Measurements from ENCODE around the gene TRIM16.
"Not testable (repeated sequence)": the region's sequence is repeated elsewhere in the genome, so short reads cannot be mapped to it uniquely, and the experiment has no call there.

TRIM16 gene

DNA sequence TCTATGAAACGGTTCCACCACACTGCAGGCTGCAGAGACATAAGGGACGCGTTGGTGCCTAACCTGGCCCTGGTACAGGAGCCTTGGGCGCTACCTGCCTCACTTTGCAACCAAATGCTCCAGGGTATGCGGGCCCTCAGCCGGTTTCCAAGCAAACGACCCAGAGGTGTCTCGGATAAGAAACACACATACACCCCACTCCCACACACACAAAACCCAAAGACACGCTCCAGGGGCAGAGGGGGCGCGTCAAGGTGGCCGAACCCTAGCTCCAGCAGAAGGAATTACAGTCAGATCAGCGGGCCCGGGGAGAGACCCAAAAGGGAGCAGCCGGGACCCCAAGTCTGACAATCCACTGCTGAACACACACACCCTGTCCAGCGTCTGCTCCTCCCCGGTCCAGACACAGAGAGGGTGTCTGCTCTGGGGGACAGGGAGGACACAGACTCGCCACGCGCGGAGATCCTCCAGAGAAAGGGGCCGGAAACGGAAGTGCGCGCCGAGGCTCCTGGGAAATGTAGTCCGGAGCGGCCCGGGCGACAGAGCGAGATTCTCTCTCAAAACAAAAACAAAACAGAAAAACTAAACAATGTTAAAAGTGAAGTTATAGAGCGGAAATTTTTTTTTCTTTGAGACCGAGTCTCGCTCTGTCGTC is at the start of gene TRIM16:
TSS of gene TRIM16 (minus strand) at position 488 of the 655 bp plus-strand sequence. CDS start 32,702 bp downstream, outside the sequence.
- DNase-seq (ENCODE audit: low read depth in 2 of 2) = peak; percentile 64 to 66

DNA sequence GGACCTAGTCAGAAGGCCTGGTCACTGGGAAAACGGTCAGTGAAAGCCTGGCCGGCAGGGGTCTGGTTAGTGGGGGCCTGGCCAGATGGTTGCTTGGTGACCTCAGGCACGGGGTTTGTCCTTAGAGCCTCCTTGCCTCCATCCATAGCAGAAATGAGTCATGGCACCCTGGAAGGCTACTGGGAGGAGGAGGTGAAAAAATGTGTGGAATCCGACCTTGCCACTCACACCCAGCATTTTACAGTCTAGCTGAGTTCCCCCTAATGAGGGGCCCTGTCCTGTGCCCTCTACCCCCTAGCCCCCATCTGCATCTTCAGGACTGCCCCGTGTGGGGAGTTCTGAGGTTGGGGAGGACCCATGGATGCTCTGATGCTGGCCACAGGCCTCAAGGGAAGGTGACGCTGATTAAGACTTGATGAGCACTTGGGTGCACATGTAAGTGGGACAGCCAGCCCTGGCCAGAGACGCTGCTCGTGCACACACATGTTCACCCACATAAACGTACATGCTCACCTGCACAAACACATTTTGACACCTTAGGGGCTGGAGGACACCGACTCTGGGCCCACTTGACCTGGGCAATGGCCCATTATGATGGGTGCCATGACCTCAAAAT is 49.2 kb upstream of the TRIM16 start:
- DNase-seq (ENCODE audit: low read depth in 2 of 2) = not testable (repeated sequence)

DNA sequence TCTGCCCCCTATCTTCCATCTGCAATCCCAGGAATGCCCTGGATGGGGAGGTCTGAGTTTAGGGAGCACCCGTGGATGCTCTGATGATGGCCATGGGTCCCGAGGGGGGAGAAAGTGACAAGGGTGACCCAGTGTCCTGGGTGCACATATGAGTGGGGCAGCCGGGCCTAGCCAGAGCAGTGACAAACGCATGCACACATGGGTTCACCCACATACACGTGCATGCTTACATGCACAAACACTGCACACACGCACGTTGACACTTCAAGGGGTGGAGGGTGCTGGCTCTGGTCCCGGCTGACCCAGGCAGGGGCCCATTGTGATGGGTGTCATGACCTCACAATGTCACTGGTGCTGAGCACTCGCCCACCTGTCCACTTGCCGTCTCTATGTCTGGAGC is 47.8 kb upstream of the TRIM16 start, which contains the start of gene TBC1D26:
TSS of gene TBC1D26 (plus strand) at position 384 of the 400 bp plus-strand sequence. CDS start 3,066 bp downstream, outside the sequence.
- DNase-seq (ENCODE audit: low read depth in 2 of 2) = not testable (repeated sequence)

DNA sequence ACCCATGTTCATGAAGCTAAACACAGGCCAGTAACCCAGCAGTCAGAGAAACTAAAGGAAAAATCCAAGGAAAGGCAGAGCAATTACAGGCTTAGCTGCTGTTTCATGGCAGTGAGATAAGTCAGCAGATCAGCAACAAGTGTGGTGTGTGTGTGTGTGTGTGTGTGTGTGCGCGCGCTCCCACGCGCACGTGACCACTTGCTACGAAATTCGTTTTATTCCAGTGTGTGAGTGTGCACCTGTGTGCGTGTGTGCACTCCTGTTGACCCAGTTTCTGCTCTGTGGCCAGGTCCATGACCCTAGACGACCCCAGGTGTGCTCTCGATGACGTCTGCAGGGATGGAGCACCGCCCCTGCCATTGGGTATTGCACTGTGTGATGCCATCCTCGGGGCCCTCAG is 46.4 kb upstream of the TRIM16 start:
- not testable (repeated sequence) for DNase-seq (ENCODE audit: low read depth in 2 of 2)

DNA sequence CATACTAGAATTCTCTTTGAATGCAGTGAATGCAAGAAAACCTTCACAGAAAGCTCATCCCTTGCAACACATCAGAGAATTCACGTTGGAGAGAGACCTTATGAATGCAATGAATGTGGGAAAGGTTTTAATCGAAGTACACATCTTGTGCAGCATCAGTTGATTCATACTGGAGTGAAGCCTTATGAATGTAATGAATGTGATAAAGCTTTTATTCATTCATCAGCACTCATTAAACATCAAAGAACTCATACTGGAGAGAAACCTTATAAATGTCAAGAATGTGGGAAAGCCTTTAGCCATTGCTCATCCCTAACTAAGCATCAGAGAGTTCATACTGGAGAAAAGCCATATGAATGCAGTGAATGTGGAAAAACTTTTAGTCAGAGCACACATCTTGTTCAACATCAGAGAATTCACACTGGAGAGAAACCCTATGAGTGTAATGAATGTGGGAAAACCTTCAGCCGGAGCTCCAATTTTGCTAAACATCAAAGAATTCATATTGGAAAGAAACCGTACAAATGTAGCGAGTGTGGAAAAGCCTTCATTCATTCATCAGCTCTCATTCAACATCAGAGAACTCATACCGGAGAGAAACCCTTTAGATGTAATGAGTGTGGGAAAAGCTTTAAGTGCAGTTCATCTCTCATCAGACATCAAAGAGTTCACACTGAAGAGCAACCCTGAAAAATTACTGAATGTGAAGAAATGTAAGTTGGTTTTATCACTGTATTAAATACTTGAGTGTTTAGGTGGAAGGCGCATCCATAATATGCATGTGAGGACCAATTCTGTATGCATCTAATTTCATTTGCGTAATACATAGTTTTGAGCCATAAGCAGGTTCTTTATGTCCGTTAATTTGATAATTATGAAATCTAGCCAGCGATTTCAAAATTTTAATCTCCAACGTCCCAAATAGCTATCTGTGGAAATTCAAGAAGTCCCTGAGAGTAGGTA is 32.8 kb upstream of the TRIM16 start:
- DNase-seq (ENCODE audit: low read depth in 2 of 2) = not testable (repeated sequence)

DNA sequence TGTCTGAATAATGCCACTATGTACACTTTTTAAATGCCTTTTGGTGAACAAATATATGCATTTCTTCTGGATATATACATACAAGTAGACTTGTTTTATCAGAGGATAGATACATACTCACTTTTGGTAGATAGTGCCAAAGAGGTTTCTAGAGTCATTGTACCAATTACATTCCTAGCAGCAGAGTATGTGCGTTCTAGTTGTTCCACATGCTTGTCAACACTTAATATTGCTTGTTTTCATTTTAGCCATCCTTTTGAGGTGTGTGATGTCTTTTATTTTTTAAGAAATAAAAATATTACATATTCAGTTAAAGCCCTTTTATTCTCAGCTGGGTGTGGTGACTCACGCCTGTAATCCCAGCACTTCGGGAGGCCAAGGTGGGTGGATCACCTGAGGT is 24.8 kb upstream of the TRIM16 start:
- not testable (repeated sequence) for DNase-seq (ENCODE audit: low read depth in 2 of 2)

DNA sequence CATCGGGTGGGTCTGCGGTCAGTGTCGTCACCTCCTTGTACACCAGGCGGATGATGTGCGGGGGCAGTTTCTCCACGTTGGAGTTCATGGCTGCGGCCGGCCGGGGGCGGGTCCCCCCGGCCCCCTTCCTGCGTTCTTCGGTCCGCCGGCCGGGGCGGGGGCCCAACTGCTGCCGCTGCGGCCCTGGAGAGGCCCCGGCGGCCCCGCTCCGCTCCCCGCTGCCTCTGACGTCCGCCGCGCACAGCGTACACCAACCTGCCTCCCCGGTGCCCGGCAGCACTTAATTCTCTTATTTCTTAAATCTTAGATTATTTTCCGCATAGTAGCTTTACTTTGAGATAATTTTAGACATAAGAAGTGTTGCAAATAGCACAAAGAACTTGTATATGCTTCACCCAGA is 20.7 kb upstream of the TRIM16 start:
- not testable (repeated sequence) for DNase-seq (ENCODE audit: low read depth in 2 of 2)

DNA sequence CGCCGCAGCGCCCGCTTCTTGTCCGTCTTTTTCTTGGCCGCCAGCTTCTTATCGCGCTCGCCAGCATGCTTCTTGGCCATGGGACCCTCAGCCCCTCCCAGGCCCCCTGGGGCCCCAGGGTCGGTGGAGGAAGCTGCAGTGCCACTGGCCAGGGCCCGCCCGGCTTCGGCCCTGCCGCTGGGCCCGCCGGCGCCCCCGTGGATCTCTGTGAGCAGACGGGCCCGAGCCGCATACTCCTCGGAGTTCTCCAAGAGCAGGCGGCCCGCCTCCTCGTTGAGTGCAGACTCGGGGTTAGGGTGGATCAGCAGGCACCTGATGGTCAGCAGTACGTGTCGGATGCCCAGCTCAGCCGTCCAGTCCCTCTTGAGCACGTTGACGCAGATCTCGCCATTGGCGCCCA is 20.1 kb upstream of the TRIM16 start:
- not testable (repeated sequence) for DNase-seq (ENCODE audit: low read depth in 2 of 2)

DNA sequence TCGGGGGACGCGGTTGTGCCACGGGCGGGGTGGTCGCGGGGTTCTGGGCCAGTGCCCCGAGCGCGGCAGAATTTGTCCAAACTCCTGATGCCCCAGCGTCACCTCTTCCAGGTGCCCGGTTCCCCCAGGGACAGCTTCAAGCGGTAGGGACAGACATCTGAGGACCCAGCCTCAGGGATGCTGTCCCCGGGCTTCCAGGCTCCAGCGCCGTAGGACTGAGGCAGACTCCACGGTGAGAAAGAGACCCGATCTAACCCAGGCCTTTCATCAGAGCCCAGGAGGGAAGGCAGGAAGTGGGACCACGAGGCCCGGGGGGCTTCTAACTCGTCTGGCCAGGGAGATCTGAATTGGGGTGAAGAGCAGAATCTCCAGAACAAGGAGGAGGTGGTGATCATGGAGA is 15.8 kb upstream of the TRIM16 start:
- DNase-seq (ENCODE audit: low read depth in 2 of 2) = not testable (repeated sequence)

DNA sequence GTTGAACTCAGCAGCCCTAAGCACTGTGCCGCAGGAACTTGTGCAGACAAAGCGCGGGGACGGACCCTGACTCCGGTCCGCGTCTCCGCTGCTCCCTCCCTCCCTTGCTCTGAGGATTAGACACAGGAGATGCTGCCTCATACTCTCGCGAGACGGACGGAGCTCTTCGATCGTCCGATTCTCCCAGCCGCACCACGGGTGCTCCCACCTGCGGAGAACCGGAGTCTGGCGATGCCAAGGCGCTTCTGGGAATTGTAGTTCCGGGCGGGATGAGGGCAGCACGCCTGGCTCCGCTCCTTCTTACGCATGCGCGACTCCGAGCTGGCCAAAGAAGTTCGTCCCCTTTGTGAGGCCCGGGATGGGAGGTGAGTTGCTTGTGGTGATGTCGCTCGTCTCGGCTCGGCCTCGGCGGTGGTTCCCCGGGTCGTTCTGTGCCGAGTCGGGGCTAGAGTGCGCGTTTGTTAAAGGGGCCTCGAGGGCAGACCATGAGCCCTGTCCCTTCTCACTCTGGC is 15.4 kb upstream of the TRIM16 start, which contains the start of gene ZNF286A:
TSS of gene ZNF286A (plus strand) at position 340 of the 512 bp plus-strand sequence. CDS start 578 bp downstream, outside the sequence.
- DNase-seq (ENCODE audit: low read depth in 2 of 2) = peak; percentile 86 to 95

DNA sequence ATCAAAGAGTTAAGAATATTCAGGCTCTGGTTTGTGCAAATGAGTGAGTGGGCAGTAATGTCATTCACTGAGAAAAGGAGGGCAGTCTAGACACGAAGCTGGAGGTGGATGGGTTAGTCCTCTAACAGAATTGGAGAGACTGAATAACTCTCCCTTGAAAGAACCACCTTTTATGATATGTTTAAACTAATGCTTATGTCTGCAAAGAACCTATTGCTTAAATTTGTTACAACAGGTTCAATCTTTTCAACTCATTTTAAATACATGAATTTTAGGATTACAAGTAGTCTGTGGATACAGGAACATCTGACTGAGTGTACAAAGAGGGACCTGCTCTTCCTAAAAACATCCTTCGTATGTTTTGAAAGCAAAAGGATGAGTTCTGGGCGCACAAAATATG is 14.9 kb upstream of the TRIM16 start:
- DNase-seq (ENCODE audit: low read depth in 2 of 2) = not testable (repeated sequence)

DNA sequence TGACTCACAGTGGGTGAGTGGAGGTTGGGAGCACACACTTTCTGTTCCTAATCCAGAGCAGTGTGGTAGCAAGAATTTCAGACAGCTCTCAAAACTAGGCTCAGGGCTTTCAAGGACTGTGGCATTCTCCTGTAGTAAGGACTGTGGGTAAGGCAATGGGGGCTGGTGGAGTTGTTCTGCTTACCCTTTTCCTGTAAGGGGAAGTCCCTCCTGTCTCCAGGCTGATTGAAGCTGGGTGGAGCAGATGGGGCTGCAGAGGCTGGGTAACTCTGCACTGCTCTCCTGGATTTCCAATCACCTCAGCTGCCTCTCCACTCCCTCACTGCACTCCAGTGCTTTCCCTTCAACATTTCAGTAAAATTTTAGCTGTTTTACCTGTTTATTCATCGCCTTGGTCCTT is 3.4 kb upstream of the TRIM16 start:
- DNase-seq (ENCODE audit: low read depth in 2 of 2) = not testable (repeated sequence)

DNA sequence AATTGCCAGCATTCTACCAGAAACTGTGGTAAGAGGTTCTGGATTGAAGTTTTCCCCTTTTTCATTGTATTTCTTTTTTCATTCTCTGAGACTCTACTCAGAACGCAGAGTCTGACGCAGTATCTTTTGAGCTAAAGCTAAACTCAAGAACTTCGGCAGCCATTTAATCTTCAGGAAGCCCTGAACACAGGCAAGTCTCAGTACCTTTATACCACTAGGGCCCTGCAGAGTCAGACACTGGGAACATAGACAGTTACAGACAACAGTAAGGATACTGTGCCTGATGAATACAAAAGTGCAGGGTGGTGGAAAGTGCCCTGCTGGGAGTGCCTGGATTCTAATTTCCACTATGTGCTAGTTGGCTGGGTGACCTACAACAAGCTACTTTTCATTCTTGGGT is 976 bp downstream of the TRIM16 start:
- not testable (repeated sequence) for DNase-seq (ENCODE audit: low read depth in 2 of 2)

DNA sequence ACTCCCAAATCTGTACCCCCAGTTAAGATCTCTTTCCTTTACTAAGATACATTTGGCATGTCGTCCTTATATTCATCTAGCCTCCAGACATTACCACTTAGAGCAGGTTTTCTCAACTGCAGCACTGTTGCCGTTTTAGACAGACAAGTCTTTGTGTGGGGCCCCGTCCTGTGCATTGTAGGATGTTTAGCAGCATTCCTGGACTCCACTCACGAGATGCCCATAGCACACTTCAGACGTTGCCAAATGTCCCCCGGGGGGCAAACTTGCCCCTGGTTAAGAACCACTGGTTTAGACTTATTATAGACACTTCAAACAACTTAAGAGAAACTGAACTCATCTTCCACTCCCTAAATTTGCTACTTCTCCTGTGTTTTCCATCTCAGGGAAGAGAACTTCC is 8.1 kb downstream of the TRIM16 start:
- not testable (repeated sequence) for DNase-seq (ENCODE audit: low read depth in 2 of 2)

DNA sequence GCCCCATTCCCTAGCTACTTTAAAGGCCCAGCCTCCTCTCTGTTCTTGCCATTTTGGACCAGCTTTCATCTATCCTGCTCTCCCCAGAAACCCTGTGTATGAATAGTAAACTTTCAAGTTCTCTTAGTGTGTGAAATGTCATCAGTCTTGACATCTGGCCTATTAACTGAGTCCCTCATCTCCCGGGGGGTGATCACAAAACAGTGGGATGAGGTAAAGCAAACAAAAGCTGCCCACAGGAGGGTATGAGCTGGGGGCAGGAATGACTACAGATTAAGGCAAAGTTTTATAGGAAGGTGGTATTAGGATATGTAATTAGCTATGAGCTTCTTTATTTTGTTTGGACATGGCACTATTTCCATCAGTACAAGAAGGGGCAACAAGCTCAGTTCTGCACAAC is 9.5 kb downstream of the TRIM16 start:
- DNase-seq (ENCODE audit: low read depth in 2 of 2) = not testable (repeated sequence)

DNA sequence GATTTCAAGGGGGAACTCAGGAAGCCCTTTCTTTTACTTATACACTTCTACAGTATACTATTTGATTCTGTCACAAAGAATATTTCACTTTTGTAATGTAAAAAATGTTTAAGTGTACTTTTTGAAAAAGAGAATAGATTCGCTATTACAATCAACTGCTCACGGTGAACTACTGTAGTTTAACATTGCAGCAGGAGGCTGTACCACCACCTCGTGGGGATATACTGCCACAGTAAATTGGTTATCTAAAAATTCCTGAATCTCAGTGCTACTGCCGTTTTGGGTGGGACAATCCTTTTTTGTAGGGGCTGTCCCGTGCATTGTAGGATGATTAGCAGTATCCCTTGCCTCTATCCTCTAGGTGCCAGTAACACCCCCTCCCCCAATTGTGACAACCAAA is 14.6 kb downstream of the TRIM16 start:
- not testable (repeated sequence) for DNase-seq (ENCODE audit: low read depth in 2 of 2)

DNA sequence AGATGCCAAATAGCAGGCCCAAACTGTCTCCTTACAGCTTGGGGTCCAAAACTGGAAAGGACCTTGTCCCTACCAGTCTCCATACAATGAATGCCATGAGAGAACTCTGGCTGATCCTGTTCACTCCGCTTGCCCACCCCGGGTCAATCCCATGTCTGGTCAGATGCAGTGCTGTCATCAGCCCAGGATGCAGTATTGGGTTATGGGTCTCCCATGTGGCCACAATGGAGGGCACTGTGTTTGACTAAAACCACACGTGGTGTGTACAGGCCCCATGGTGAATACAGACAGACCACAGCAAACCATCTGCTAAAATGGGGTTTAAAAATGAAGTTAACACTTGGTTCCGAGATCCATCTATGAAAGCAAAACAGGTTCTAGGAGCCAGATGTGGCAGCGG is 20.4 kb downstream of the TRIM16 start:
- DNase-seq (ENCODE audit: low read depth in 2 of 2) = no peak

DNA sequence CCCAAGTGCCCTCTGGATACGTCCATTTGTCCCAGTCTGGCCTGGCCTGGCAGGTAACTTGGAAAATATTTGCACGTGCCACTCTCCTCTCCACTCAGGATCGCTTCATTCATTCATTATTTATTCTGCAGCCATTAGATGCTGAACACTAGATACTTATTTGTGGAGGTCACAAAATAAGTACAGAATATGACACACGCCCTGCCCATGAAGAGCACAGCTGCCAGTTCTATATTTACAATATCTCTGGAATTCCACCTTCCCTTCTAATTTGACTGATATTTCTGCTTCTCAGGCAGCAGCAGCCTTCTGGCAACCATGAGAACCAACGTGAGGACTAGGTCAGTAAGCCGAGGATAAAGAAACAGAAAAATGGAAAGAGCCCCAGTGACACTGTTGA is 20.9 kb downstream of the TRIM16 start:
- no peak for DNase-seq (ENCODE audit: low read depth in 2 of 2)

DNA sequence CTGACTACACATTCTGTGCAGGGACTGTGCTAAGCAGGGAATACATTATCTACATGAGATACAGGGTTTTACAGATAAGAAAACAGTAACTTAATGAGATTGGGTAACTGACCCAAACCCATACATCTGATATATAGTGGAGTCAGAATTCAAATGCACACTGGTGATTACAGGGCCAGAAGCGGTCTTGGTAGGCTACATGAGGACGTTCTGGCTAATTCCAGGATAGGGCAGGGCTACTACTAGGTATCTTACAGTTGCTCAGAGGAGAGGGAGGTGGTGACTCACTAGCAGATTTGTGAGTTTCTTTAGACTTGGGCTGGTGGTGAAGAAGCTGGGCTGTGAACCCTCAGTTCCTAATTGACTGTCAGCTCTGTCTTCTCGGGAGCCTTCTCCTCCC is 21.4 kb downstream of the TRIM16 start:
- DNase-seq (ENCODE audit: low read depth in 2 of 2) = no peak

DNA sequence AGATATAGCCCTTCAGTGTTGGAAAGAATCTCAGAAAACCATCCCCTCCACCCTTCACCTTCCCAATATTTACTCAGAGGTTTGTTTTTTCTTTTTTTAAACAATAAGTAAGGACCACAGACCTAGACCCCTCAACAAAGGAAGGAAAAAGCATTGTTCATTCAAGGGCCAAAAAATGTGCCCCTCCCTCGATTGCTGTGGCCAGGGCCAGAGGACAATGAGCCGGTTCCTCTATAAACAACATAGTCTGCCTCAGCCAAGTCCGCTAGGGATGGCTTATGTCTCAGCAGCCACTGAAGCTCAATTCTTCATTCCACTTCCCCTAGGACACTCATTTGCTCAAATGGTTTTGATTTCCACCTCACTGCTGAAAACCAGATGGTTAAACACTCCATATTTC is 24.0 kb downstream of the TRIM16 start:
- DNase-seq (ENCODE audit: low read depth in 2 of 2) = no peak

DNA sequence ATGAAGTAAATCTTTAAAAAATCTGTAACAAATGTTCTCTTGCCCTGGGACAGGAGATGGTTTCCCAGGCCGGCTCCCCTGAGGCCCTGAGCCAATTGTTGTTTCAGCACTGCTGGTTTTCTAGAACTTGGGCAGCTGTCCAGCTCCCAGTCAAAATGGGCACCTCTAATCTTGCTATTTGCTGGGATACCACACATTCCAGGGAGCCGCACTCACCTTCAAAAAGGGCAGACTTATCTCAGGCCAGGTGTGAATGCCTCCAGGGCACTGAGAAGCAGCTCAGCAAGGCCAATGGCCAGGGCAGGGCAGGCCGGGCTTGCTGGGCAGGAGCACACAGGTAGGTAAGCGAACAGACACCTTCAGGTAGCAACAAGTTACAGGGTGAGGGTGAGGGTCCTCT is 24.4 kb downstream of the TRIM16 start:
- DNase-seq (ENCODE audit: low read depth in 2 of 2) = no peak

DNA sequence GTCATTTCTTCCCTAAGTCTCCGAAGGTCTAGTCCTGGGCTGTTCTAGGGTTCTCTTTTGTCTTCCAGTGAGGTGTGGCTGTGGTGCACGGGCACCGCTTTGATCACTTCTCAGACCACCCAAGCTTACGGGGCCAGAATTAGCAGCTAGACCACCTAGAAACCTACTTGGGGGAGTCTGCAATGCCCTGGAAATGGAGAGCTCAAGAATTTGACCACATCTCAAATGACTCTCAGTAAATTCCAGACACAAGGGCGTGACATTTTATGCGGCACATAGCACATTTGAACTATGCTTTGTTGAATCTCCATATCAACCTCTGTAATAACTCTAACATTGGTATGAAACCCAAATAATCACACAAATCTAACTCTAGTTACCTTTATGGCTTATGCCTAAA is 24.9 kb downstream of the TRIM16 start:
- DNase-seq (ENCODE audit: low read depth in 2 of 2) = no peak
